Measurements from ENCODE around the gene AGR3. TPM values are rescaled to one million over a fixed set of nuclear protein-coding genes. Genes with fewer than 3 reads are reported as not detected.

AGR3 gene
- not detected for total RNA-seq

DNA sequence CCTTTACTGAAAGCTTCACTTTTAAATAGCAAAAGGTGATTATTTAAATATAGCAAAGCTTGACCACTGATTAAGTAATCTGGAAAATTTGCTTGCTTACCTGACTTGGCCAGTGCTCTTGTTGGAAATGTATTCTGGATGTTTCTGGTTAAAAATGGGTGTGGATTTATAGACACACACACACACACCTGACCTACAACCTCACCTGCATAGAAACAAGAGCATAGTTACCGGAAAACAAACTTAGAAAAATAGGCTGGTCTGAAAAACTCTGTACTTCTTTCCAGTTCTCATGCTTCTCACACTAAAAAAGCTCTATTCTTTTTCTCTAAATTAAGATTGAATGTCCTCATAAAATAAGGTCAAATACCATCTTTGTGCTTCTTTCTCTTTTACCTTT lies at the start of gene AGR3:
AGR3 (minus strand) TSS at position 140 of the 400 bp plus-strand sequence. CDS start 3,365 bp downstream, outside the sequence.
- Histone ChIP-seq H3K4me1 (no peaks in the 10 kb centered on the region), H3K27ac (no peak within 1 kb of the TSS), H3K9me3 (no peaks in the 10 kb centered on the region), H3K4me3 (no peak within 1 kb of the TSS), H3K27me3 (no peaks in the 10 kb centered on the region), H3K36me3 (no peaks in the 10 kb centered on the region)
- DNase-seq (ENCODE audit: low spot score) = no peak
- TF ChIP-seq CTCF (IDR thresholded peaks at IDR 0.05) = no peak

- no peak overlapping the region for H3K27ac ChIP-seq
- TF ChIP-seq CTCF (IDR thresholded peaks at IDR 0.05) = no peak
- H3K36me3 ChIP-seq = no peaks in the 10 kb centered on the region
- H3K27me3 ChIP-seq = no peaks in the 10 kb centered on the region
- DNase-seq (ENCODE audit: low spot score) = no peak
- no peak overlapping the region for H3K4me3 ChIP-seq
- H3K4me1 ChIP-seq = no peaks in the 10 kb centered on the region
- no peaks in the 10 kb centered on the region for H3K9me3 ChIP-seq
Measured at GRCh38 chr7:16930946-16931345, 49.2 kb upstream of the AGR3 start.

DNA sequence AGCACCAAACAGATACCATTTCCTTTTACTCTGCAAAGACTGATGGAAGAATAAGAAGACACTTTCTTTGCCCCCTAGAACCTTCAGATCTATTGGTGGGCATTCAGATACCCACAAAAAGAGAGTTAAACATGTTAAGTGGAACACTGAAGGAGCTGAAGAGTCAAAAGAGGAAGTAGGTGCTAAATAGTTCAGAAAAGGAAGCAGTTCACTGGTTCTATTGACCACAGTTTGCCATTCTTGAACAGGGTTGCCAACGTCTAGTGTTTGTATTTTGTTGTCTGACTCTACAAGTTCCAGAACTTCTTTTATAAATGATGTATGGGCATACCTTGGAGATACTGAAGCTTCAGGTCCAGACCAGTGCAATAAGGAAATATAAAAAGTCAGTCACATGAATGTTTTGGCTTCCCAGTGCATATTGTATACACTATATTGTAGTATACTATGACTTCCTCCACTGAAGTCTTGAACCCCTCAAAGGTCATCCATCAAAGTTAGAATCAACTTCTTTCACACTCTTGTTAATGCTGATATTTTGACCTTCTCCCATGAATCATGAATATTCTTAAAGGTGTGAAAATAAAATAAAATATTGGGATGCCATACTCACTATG lies 47.5 kb upstream of the AGR3 start:
- no peak overlapping the region for H3K27ac ChIP-seq
- no peak for DNase-seq (ENCODE audit: low spot score)
- no peaks in the 10 kb centered on the region for H3K36me3 ChIP-seq
- H3K27me3 ChIP-seq = no peaks in the 10 kb centered on the region
- H3K4me1 ChIP-seq = no peaks in the 10 kb centered on the region
- no peaks in the 10 kb centered on the region for H3K9me3 ChIP-seq
- H3K4me3 ChIP-seq = no peak overlapping the region
- no peak for TF ChIP-seq CTCF (IDR thresholded peaks at IDR 0.05)

DNA sequence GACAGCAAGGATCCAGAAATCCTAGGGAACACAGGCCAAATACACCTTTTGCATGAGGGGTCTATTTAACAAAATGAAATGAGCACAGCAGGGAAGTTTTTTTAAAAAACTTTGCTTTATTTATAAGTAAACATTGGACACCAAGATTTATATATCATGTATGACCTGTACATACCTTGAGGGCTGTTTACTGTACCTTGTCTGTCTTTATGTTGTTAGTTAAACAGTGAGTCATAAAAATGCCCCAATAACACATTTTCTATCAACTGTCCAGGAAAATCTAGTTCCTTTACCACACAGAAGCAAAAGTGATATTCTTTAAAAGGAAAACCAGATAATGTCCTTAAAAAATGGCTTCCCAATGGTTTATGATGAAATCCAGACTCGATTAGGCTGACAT lies 45.1 kb upstream of the AGR3 start:
- H3K4me1 ChIP-seq = no peaks in the 10 kb centered on the region
- H3K27ac ChIP-seq = no peak overlapping the region
- H3K36me3 ChIP-seq = no peaks in the 10 kb centered on the region
- no peak for DNase-seq (ENCODE audit: low spot score)
- H3K9me3 ChIP-seq = no peaks in the 10 kb centered on the region
- TF ChIP-seq CTCF (IDR thresholded peaks at IDR 0.05) = no peak
- H3K4me3 ChIP-seq = no peak overlapping the region
- no peaks in the 10 kb centered on the region for H3K27me3 ChIP-seq

- Histone ChIP-seq H3K4me3 (no peak overlapping the region), H3K4me1 (no peaks in the 10 kb centered on the region), H3K27me3 (no peaks in the 10 kb centered on the region), H3K27ac (no peak overlapping the region), H3K36me3 (no peaks in the 10 kb centered on the region), H3K9me3 (no peaks in the 10 kb centered on the region)
- DNase-seq (ENCODE audit: low spot score) = no peak
- TF ChIP-seq CTCF (IDR thresholded peaks at IDR 0.05) = peak; percentile 55 to 70
Measured at GRCh38 chr7:16926283-16926682, 44.5 kb upstream of the AGR3 start.

- Histone ChIP-seq H3K27ac (no peak overlapping the region), H3K4me3 (no peak overlapping the region), H3K9me3 (no peaks in the 10 kb centered on the region), H3K4me1 (no peaks in the 10 kb centered on the region), H3K36me3 (no peaks in the 10 kb centered on the region), H3K27me3 (no peaks in the 10 kb centered on the region)
- no peak for DNase-seq (ENCODE audit: low spot score)
- TF ChIP-seq CTCF (IDR thresholded peaks at IDR 0.05) = no peak
Measured at GRCh38 chr7:16925609-16926008, 43.8 kb upstream of the AGR3 start.

All from right atrium auricular region (tissue), 2 donors.